C4-2B (cell line): ENCODE results near the gene DAB1.

Experiments used
- H3K27ac ChIP-seq: fragments of 450-650 bp; 2 replicates; pipeline ENCODE4 v1.5.1; 2017
- CTCF ChIP-seq: fragments of 450-650 bp; conservative IDR thresholded peaks from 2 replicates; pipeline ENCODE4 v1.5.1; 2017; ENCODE audit warnings: mild to moderate bottlenecking
- ZFX ChIP-seq: fragments of 450-650 bp; IDR thresholded peaks from 2 replicates; pipeline ENCODE4 v1.6.1; 2017

DAB1 gene

DNA sequence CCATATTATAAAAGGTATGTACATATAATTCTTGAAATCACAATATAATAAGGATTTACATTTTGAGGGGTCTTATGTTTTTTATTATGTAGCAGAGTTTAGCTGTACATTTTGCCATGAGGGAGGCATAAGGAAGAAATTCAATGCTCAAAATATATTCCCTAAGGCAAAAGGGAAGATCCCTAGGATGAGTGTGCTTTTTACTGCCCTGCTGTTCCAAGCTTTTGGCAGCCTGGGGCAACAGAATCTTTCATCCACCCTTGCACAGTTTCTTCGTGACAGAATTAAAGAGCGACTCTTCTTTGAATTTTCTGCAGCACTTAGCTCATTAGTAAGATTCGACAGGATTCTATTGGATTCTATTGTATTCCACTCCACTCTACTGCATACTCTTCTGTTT, 39.5 kb upstream of the DAB1 start:
- TF ChIP-seq ZFX (no peak), CTCF (no peak)
- H3K27ac ChIP-seq: no peak overlapping the region

DNA sequence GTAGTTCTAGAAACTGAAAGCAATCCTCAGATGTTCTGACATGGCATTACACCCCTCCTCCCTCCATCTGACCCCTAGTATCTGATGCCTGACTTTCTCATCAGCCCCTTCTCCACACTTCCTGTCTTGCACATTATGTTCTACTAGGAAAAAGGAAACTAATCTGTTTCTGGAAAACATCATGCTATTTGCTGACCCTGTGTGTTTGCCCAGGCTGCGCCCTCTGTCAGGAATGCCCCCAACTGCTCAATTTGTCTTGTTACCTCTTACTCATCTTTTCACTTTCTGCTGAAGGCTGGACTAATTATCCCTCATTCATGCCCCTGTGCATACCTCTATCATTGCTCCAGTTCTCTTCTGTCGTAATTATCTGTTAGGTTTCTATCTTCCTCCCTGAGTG, 37.5 kb upstream of the DAB1 start:
- H3K27ac ChIP-seq: no peak overlapping the region
- TF ChIP-seq CTCF: no peak
- no peak for TF ChIP-seq ZFX

DNA sequence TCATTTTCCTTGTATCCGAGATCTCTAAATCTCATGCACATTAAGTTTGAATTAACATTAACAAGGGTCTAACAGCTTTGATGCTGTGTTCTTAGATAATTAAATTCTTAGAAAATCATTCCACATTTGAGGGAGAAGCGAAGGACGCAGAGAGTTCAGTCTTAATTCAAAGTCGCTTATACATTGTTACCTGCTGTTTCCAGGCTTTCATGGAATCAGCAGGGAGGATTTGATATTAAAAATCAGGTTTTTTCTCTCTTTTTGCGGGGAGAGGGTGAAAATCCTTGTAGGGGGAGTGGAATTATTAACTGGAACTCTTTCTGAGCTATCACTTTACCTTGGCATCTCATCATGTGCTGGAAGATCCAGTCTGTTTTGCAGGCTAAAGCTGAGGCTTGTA, 27.7 kb upstream of the DAB1 start:
- TF ChIP-seq CTCF (no peak), ZFX (no peak)
- H3K27ac ChIP-seq: no peak overlapping the region

- no peak for TF ChIP-seq CTCF
- no peak for TF ChIP-seq ZFX
- H3K27ac ChIP-seq: no peak overlapping the region
Measured at GRCh38 chr1:57450981-57451380, 27.1 kb upstream of the DAB1 start.

DNA sequence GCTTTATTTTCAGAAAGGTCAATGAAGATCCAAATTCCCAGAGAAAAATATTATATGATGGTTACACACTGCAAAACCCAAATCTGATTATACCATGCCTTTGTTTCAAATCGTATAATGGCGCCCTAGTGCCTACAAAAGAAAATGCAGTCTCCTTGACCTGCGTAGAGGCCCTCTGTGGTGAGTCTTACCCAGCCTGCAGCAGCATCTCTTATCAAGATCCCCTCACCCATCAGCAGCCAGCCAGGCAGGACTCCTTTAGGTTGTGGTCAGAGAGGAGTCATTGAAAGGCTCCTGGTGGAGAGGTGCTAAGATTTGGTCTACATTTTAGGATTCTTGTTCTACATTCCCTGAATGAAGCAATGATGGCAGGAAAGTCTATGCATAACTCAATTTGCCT, 23.7 kb upstream of the DAB1 start:
- TF ChIP-seq ZFX (no peak), CTCF (no peak)
- no peak overlapping the region for H3K27ac ChIP-seq

DNA sequence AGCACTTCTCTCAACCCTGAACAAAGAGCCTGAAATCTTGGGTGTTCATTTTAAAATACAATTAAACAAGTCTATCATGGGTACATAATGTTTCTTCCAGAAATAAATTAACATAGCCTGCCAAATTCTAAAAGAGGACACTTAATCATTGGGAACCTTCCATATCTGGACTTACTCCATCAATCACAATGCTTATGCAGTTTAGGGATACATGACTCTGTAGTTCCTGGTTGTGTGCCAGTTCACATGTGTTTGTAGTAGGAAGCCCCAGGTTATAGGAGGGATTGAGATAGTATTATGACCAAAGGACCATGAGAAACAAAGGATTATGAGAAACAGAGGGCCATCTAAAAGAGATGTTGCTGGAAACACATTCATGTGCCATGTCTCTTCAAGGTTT, 19.1 kb upstream of the DAB1 start:
- no peak overlapping the region for H3K27ac ChIP-seq
- TF ChIP-seq CTCF: no peak
- TF ChIP-seq ZFX: no peak

GRCh38 chr1:57440096-57440495, 16.2 kb upstream of the DAB1 start:
- TF ChIP-seq ZFX: no peak
- TF ChIP-seq CTCF: no peak
- no peak overlapping the region for H3K27ac ChIP-seq

DNA sequence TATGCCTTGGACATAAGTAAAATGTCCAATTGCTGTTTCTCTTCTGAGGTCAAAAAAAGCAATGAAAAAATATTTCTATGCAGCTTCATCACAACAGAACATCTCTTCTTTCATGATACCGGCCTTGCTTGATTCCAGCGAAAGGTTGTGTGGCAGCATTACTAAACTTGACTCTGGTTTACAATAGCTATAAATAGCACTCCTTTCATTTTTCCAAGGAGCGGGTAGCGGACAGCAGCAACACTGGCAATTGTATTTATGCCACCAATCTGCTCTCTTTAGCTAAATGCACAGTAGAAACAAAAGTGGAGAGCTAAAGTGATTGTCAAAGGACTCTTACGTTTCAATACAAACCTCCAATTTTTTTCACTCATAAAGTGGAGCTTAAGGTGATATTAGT, 7.5 kb upstream of the DAB1 start:
- no peak overlapping the region for H3K27ac ChIP-seq
- no peak for TF ChIP-seq ZFX
- TF ChIP-seq CTCF: no peak
